Measurements from ENCODE around the gene LRRN3. TPM values are rescaled to one million over a fixed set of nuclear protein-coding genes. Genes with fewer than 3 reads are reported as not detected.

Gene LRRN3
- total RNA-seq, 4 donors from 2014 or later: 0.39 to 1.3 (median 0.61) TPM

DNA sequence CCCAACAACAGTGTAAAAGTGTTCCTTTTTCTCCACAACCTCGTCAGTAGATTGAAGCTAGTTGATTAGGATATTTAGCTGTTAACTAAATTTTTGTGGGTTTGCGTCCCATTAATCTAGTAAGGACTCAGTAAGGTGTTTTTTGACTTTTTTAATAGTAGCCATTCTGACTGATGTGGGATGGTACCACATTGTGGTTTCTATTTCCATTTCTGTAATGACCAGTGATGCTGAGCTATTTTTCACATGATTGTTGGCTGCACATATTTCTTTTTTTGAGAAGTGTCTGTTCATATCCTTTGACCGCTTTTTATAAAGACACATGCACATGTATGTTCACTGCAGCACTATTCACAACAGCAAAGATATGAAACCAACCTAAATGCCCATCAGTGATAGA is 5.6 kb upstream of the LRRN3 start:
- intact Hi-C loops (cut with DNase I): loop anchor here (10.0 kb wide), 1 partner anchor 649 kb away; no protein-coding TSS in a partner anchor
- H3K27me3 ChIP-seq: no peaks in the 10 kb centered on the region

GRCh38 chr7:111086532-111086931 is 4.4 kb upstream of the LRRN3 start:
- Histone ChIP-seq H3K27ac (replicated peaks in 1 of 4) (no peak overlapping the region), H3K36me3 (no peaks in the 10 kb centered on the region), H3K4me3 (no peak overlapping the region), H3K9me3 (no peaks in the 10 kb centered on the region), H3K4me1 (peaks cover 0 to 15% (median 12%) of the 10 kb centered on the region in 4 donors), H3K27me3 (no peaks in the 10 kb centered on the region)
- intact Hi-C loops (cut with DNase I): loop anchor here (10.0 kb wide), 1 partner anchor 648 kb away; no protein-coding TSS in a partner anchor
- no peak for TF ChIP-seq POLR2AphosphoS5 (IDR thresholded peaks at IDR 0.05)
- TF ChIP-seq, protein P1, sequence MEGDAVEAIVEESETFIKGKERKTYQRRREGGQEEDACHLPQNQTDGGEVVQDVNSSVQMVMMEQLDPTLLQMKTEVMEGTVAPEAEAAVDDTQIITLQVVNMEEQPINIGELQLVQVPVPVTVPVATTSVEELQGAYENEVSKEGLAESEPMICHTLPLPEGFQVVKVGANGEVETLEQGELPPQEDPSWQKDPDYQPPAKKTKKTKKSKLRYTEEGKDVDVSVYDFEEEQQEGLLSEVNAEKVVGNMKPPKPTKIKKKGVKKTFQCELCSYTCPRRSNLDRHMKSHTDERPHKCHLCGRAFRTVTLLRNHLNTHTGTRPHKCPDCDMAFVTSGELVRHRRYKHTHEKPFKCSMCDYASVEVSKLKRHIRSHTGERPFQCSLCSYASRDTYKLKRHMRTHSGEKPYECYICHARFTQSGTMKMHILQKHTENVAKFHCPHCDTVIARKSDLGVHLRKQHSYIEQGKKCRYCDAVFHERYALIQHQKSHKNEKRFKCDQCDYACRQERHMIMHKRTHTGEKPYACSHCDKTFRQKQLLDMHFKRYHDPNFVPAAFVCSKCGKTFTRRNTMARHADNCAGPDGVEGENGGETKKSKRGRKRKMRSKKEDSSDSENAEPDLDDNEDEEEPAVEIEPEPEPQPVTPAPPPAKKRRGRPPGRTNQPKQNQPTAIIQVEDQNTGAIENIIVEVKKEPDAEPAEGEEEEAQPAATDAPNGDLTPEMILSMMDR (IDR thresholded peaks at IDR 0.05): no peak
- TF ChIP-seq EP300 (IDR thresholded peaks at IDR 0.05): no peak
- 57% methylated on average over 2 of the region's 2 CpGs for WGBS
- DNase-seq (ENCODE audit: extremely low spot score): no peak

More for the DNA sequence above, 5.6 kb upstream of the LRRN3 start:
- WGBS: 98% methylated on average over 3 of the region's 3 CpGs
- H3K9me3 ChIP-seq: no peaks in the 10 kb centered on the region
- H3K4me1 ChIP-seq: peaks cover 0 to 5% (median 1%) of the 10 kb centered on the region in 4 donors
- H3K4me3 ChIP-seq: no peak overlapping the region
- TF ChIP-seq, protein P1 (IDR thresholded peaks at IDR 0.05): no peak
- no peak for TF ChIP-seq POLR2A (IDR thresholded peaks at IDR 0.05; ENCODE audit: low read depth)
- no peak overlapping the region for H3K27ac ChIP-seq (replicated peaks in 1 of 4)
- DNase-seq (ENCODE audit: extremely low spot score): no peak
- H3K36me3 ChIP-seq: no peaks in the 10 kb centered on the region

GRCh38 chr7:111088328-111088727 is 2.6 kb upstream of the LRRN3 start:
- H3K9me3 ChIP-seq: no peaks in the 10 kb centered on the region
- H3K27me3 ChIP-seq: no peaks in the 10 kb centered on the region
- TF ChIP-seq, protein P1 (IDR thresholded peaks at IDR 0.05): no peak
- no peak for TF ChIP-seq POLR2A (IDR thresholded peaks at IDR 0.05; ENCODE audit: low read depth)
- TF ChIP-seq POLR2AphosphoS5 (IDR thresholded peaks at IDR 0.05): no peak
- TF ChIP-seq EP300 (IDR thresholded peaks at IDR 0.05): no peak
- H3K4me1 ChIP-seq: peaks cover 6 to 33% (median 29%) of the 10 kb centered on the region in 4 donors
- 96% methylated on average over 1 of the region's 1 CpG for WGBS
- H3K36me3 ChIP-seq: no peaks in the 10 kb centered on the region
- H3K4me3 ChIP-seq: no peak overlapping the region
- H3K27ac ChIP-seq (replicated peaks in 1 of 4): no peak overlapping the region
- intact Hi-C loops (cut with DNase I): loop anchor here (10.0 kb wide), 1 partner anchor 646 kb away; no protein-coding TSS in a partner anchor
- no peak for DNase-seq (ENCODE audit: extremely low spot score)

- intact Hi-C loops (cut with DNase I): loop anchor here (2.0 to 10.0 kb wide), 3 partner anchors 397 to 645 kb away; partner anchors contain the start of gene IMMP2L
- Histone ChIP-seq H3K27me3 (no peaks in the 10 kb centered on the region), H3K36me3 (no peaks in the 10 kb centered on the region), H3K27ac (replicated peaks in 1 of 4) (no peak overlapping the region), H3K4me1 (peaks cover 6 to 38% (median 33%) of the 10 kb centered on the region in 4 donors), H3K9me3 (no peaks in the 10 kb centered on the region), H3K4me3 (no peak overlapping the region)
- TF ChIP-seq, protein P1 (IDR thresholded peaks at IDR 0.05): peak; percentile 49 to 83 (median 78)
- TF ChIP-seq POLR2A (IDR thresholded peaks at IDR 0.05; ENCODE audit: low read depth): no peak
- DNase-seq (ENCODE audit: extremely low spot score): no peak
- 42% methylated on average over 1 of the region's 1 CpG for WGBS
Observed at GRCh38 chr7:111089822-111090426, 1.0 kb upstream of the LRRN3 start.

All from esophagus muscularis mucosa (tissue), 4 donors.